ENCODE measurements around the gene VSTM4. TPM values are rescaled to one million over a fixed set of nuclear protein-coding genes. Genes with fewer than 3 reads are reported as not detected.

The VSTM4 gene
- total RNA-seq, 1 experiment from 2014 or later: 0.07 TPM

- H3K4me2 ChIP-seq (ENCODE audit: low read length): no peak overlapping the region
- no peaks in the 10 kb centered on the region for H4K20me1 ChIP-seq (ENCODE audit: insufficient read depth)
- no TSS peak for BruUV-seq (replicated peaks)
- no peaks in the 10 kb centered on the region for H3K9me2 ChIP-seq (ENCODE audit: insufficient read depth)
- no peaks in the 10 kb centered on the region for H3K9me3 ChIP-seq (ENCODE audit: control insufficient read depth in 1 of 2, insufficient read depth in 1 of 2, low read depth in 1 of 2, low read length in 2 of 2)
- no peaks in the 10 kb centered on the region for H3K36me3 ChIP-seq (ENCODE audit: control insufficient read depth in 1 of 2, insufficient read depth in 2 of 2, low read length in 2 of 2)
- no peak for ATAC-seq
- H3K79me2 ChIP-seq (ENCODE audit: insufficient read depth, low read length): no peaks in the 10 kb centered on the region
- ChIA-PET RAD21 (ENCODE audit: low non-redundant PET in 1 of 2, low total read pairs in 2 of 2, uncharacterized antibody in 2 of 2, unreplicated experiment in 2 of 2) (no interaction called here), POLR2A (no interaction called here), CTCF (no interaction called here)
- intact Hi-C loops (cut with micrococcal nuclease): no loop called here
- DNase-seq (ENCODE audit: low read depth, low spot score): no peak
- H3K27ac ChIP-seq (ENCODE audit: low read depth, low read length): no peak overlapping the region
- TF ChIP-seq MAX (IDR thresholded peaks at IDR 0.05): no peak
- no peak for TF ChIP-seq SIN3A (IDR thresholded peaks at IDR 0.05; ENCODE audit: low read depth)
- no peak for TF ChIP-seq ATF3 (IDR thresholded peaks at IDR 0.05)
- no peak for TF ChIP-seq FOSL1 (IDR thresholded peaks at IDR 0.05; ENCODE audit: low read depth)
- no peak for TF ChIP-seq JUND (IDR thresholded peaks at IDR 0.05)
- no peak for TF ChIP-seq CBX3 (IDR thresholded peaks at IDR 0.05; ENCODE audit: low read depth)
- H3K9ac ChIP-seq (ENCODE audit: low read length): no peak overlapping the region
- H3K4me1 ChIP-seq (ENCODE audit: control insufficient read depth in 1 of 2, insufficient read depth in 2 of 2, low read length in 2 of 2): no peaks in the 10 kb centered on the region
- H2AFZ ChIP-seq (ENCODE audit: low read depth, low read length, poor library complexity, severe bottlenecking): no peak overlapping the region
- H3K27me3 ChIP-seq (ENCODE audit: insufficient read depth, low read length): no peaks in the 10 kb centered on the region; the same call in 1 of the 2 replicates
- no peak overlapping the region for H3K4me3 ChIP-seq (replicated peaks in 1 of 2; ENCODE audit: low read depth in 1 of 2, low read length in 2 of 2)
Measured at GRCh38 chr10:48990226-48990625, 125.1 kb downstream of the VSTM4 start.

DNA sequence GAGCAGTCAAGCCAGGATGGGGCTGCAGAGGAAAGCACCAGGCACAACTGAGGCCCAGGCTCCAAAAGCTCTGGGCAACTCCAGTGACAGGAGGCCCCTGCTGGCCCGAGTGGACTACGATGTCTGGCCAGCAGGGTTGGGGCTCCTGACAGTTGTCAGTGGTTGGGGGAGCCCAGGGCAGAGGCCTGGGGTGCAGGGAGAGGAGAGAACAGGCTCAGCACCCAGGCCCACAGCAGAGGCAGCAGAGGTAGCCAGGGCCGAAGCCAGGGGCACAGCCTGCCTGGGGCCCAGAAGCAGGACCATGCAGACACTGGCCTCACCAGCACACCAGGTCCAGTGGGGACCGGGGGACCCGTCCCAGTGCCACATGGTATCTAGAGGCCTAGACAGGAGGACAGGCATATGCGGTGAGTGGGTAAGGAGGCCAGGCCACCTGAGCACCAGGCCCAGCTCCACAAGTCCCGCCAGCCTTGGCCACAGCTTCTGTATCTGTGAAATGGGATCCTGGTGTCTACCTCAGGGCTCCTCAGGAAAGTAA, 129.6 kb downstream of the VSTM4 start:
- ATAC-seq (no peak), DNase-seq (ENCODE audit: low read depth, low spot score) (no peak)
- no peaks in the 10 kb centered on the region for H3K79me2 ChIP-seq (ENCODE audit: insufficient read depth, low read length)
- H3K4me1 ChIP-seq (ENCODE audit: control insufficient read depth in 1 of 2, insufficient read depth in 2 of 2, low read length in 2 of 2): no peaks in the 10 kb centered on the region
- no peaks in the 10 kb centered on the region for H3K27me3 ChIP-seq (ENCODE audit: insufficient read depth, low read length)
- intact Hi-C loops (cut with micrococcal nuclease): no loop called here
- H3K9me3 ChIP-seq (ENCODE audit: control insufficient read depth in 1 of 2, insufficient read depth in 1 of 2, low read depth in 1 of 2, low read length in 2 of 2): no peaks in the 10 kb centered on the region
- ChIA-PET CTCF (interaction anchor here (1.4 kb wide), 1 partner anchor 10 kb away, joined by 3 read pairs; no protein-coding TSS in a partner anchor), POLR2A (no interaction called here), RAD21 (ENCODE audit: low non-redundant PET in 1 of 2, low total read pairs in 2 of 2, uncharacterized antibody in 2 of 2, unreplicated experiment in 2 of 2) (no interaction called here)
- TF ChIP-seq EGR1 (IDR thresholded peaks at IDR 0.05; ENCODE audit: low read depth) (no peak), POLR2AphosphoS5 (IDR thresholded peaks at IDR 0.05; ENCODE audit: low read depth, low read length) (no peak), SRF (IDR thresholded peaks at IDR 0.05; ENCODE audit: low read depth) (no peak), TCF7L2 (IDR thresholded peaks at IDR 0.05; ENCODE audit: borderline replicate concordance, extremely low read depth, insufficient read depth, insufficient read length) (no peak), CBX3 (IDR thresholded peaks at IDR 0.05; ENCODE audit: low read depth) (no peak)
- TF ChIP-seq, protein P1, sequence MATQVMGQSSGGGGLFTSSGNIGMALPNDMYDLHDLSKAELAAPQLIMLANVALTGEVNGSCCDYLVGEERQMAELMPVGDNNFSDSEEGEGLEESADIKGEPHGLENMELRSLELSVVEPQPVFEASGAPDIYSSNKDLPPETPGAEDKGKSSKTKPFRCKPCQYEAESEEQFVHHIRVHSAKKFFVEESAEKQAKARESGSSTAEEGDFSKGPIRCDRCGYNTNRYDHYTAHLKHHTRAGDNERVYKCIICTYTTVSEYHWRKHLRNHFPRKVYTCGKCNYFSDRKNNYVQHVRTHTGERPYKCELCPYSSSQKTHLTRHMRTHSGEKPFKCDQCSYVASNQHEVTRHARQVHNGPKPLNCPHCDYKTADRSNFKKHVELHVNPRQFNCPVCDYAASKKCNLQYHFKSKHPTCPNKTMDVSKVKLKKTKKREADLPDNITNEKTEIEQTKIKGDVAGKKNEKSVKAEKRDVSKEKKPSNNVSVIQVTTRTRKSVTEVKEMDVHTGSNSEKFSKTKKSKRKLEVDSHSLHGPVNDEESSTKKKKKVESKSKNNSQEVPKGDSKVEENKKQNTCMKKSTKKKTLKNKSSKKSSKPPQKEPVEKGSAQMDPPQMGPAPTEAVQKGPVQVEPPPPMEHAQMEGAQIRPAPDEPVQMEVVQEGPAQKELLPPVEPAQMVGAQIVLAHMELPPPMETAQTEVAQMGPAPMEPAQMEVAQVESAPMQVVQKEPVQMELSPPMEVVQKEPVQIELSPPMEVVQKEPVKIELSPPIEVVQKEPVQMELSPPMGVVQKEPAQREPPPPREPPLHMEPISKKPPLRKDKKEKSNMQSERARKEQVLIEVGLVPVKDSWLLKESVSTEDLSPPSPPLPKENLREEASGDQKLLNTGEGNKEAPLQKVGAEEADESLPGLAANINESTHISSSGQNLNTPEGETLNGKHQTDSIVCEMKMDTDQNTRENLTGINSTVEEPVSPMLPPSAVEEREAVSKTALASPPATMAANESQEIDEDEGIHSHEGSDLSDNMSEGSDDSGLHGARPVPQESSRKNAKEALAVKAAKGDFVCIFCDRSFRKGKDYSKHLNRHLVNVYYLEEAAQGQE (IDR thresholded peaks at IDR 0.05; ENCODE audit: low read depth): no peak
- BruUV-seq (replicated peaks): no TSS peak
- H3K9me2 ChIP-seq (ENCODE audit: insufficient read depth): no peaks in the 10 kb centered on the region
- no peaks in the 10 kb centered on the region for H4K20me1 ChIP-seq (ENCODE audit: insufficient read depth)
- no peak overlapping the region for H3K9ac ChIP-seq (ENCODE audit: low read length)
- no peak overlapping the region for H3K4me3 ChIP-seq (replicated peaks in 1 of 2; ENCODE audit: low read depth in 1 of 2, low read length in 2 of 2)
- H2AFZ ChIP-seq (ENCODE audit: low read depth, low read length, poor library complexity, severe bottlenecking): no peak overlapping the region
- no peak overlapping the region for H3K4me2 ChIP-seq (ENCODE audit: low read length)
- no peak overlapping the region for H3K27ac ChIP-seq (ENCODE audit: low read depth, low read length)
- H3K36me3 ChIP-seq (ENCODE audit: control insufficient read depth in 1 of 2, insufficient read depth in 2 of 2, low read length in 2 of 2): no peaks in the 10 kb centered on the region
